ENCODE data around the gene TMEM61. TPM values are rescaled to one million over a fixed set of nuclear protein-coding genes. Genes with fewer than 3 reads are reported as not detected.

The TMEM61 gene
- total RNA-seq, 1 donor from 2014 or later: 0.27 TPM

Other genes starting within 250 kb of the TMEM61 start
- 4.0 TPM for gene PARS2, start 216.1 kb upstream of the TMEM61 start, total RNA-seq
- gene TTC22, start 179.3 kb upstream of the TMEM61 start, total RNA-seq: not detected
- gene DHCR24, start 93.4 kb upstream of the TMEM61 start, total RNA-seq: 9.4 TPM
- not detected for gene BSND, start 18.3 kb downstream of the TMEM61 start, total RNA-seq
- gene PCSK9, start 58.9 kb downstream of the TMEM61 start, total RNA-seq: not detected
- gene USP24, start 234.7 kb downstream of the TMEM61 start, total RNA-seq: 32.9 TPM